Osteoblast (primary cell): ENCODE measurements around the gene RIMS1. TPM values are rescaled to one million over a fixed set of nuclear protein-coding genes. Genes with fewer than 3 reads are reported as not detected.
A peak's percentile ranks its signal among the peaks of the same experiment; 100 is the strongest.
"Not testable (repeated sequence)": the region's sequence is repeated elsewhere in the genome, so short reads cannot be mapped to it uniquely, and the experiment has no call there.

Experiments
- DNase-seq: peaks from one replicate; pipeline ENCODE4 v3.0.0; 2011; ENCODE audit warnings: low spot score, mixed read lengths; ENCODE audit not compliant: insufficient read length; ENCODE audit errors: missing footprints
- H2AFZ ChIP-seq: 2 replicates; pipeline ENCODE4 v1.6.0; 2011; ENCODE audit warnings: mild to moderate bottlenecking, low read length
- H3K27ac ChIP-seq: 2 replicates; pipeline ENCODE4 v1.5.1; 2011; ENCODE audit warnings: mild to moderate bottlenecking, low read depth, low read length, moderate library complexity
- H3K27me3 ChIP-seq: 2 replicates; pipeline ENCODE4 v1.6.0; 2012; ENCODE audit warnings: mild to moderate bottlenecking, control low read depth, inconsistent platforms, low read length, moderate library complexity; ENCODE audit not compliant: insufficient read depth
- H3K36me3 ChIP-seq: 2 replicates; pipeline ENCODE4 v1.5.1; 2011; ENCODE audit warnings: mild to moderate bottlenecking, low read length, control low read depth, moderate library complexity; ENCODE audit not compliant: insufficient read depth
- H3K4me1 ChIP-seq: 2 replicates; pipeline ENCODE4 v1.5.1; 2011; ENCODE audit warnings: mild to moderate bottlenecking, low read length, control low read depth, moderate library complexity; ENCODE audit not compliant: insufficient read depth
- H3K4me2 ChIP-seq: 2 replicates; pipeline ENCODE4 v1.6.0; 2011; ENCODE audit warnings: mild to moderate bottlenecking, low read length; ENCODE audit not compliant: insufficient read depth
- H3K4me3 ChIP-seq: fragments of 200-600 bp; sonication (generic); 3 replicates; pipeline ENCODE4 v1.5.1; 2012; ENCODE audit warnings: mild to moderate bottlenecking, low read length, inconsistent platforms; ENCODE audit not compliant: insufficient read depth
- H3K79me2 ChIP-seq: 2 replicates; pipeline ENCODE4 v1.6.0; 2012; ENCODE audit warnings: mild to moderate bottlenecking, low read length, control low read depth, inconsistent platforms; ENCODE audit not compliant: insufficient read depth
- H3K9me3 ChIP-seq: 2 replicates; pipeline ENCODE4 v1.5.1; 2011; ENCODE audit warnings: low read depth, low read length, control low read depth
- H4K20me1 ChIP-seq: 2 replicates; pipeline ENCODE4 v1.6.0; 2012; ENCODE audit warnings: mild to moderate bottlenecking, low read length, control low read depth; ENCODE audit not compliant: insufficient read depth
- CTCF ChIP-seq: IDR thresholded peaks from 2 replicates; pipeline ENCODE4 v1.5.1; 2011; ENCODE audit warnings: mild to moderate bottlenecking, low read depth, low read length, moderate library complexity; ENCODE audit errors: extremely low read depth
- total RNA-seq: library from RNA; depleted of rRNA; stranded (reverse); fragments of >200 nt; gene quantifications from 2 replicates; pipeline ENCODE4 v1.2.3, GENCODE V29; 2012

RIMS1 gene
- total RNA-seq, 1 donor = 13.4 TPM

DNA sequence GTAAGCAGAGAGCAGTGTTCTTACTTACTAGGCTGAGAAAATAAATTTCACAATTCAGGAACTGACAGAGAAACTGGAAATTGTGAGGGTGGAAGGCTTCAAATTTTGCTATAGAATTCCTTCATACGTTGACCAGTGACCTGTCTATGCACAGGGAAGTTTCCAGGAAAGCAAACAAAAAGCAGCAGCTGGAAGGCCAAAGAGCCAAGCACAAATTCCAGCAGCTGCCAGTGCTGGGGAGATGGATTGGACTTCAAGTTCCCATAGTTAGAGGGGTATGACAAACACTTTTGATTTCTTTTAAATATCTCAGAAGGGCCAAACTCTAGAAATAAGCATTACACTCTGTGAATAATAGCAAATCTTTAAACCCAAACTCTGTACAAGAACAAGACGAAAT lies 436.4 kb downstream of the RIMS1 start:
- TF ChIP-seq CTCF = no peak
- H3K79me2 ChIP-seq = no peaks in the 10 kb centered on the region
- DNase-seq = no peak
- H3K27ac ChIP-seq = no peak overlapping the region
- H4K20me1 ChIP-seq = no peaks in the 10 kb centered on the region
- peak overlapping the region; percentile 32 for H2AFZ ChIP-seq
- H3K4me1 ChIP-seq = peaks cover 5% of the 10 kb centered on the region
- H3K27me3 ChIP-seq = no peaks in the 10 kb centered on the region
- no peaks in the 10 kb centered on the region for H3K9me3 ChIP-seq
- no peak overlapping the region for H3K4me2 ChIP-seq
- H3K36me3 ChIP-seq = no peaks in the 10 kb centered on the region
- no peak overlapping the region for H3K4me3 ChIP-seq

DNA sequence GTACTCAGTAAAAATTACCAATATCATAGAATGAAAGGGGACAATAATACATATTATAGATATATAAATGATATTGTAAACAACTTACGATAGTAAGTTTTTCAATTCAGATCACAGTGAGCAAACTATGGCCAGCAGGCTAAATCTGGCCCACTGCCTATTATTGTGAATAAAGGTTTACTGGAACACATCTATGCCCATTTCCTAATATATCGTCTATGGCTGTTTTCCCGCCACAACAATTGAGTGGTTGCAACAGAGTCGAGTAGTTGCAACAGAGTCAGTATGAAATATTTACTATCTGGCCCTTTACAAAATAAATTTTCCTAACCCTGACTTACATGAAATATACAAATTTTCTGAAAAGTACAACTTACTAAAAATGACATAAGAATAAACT lies 438.2 kb downstream of the RIMS1 start:
- no peak for DNase-seq
- no peak for TF ChIP-seq CTCF
- no peaks in the 10 kb centered on the region for H4K20me1 ChIP-seq
- H2AFZ ChIP-seq = no peak overlapping the region
- H3K9me3 ChIP-seq = no peaks in the 10 kb centered on the region
- no peaks in the 10 kb centered on the region for H3K36me3 ChIP-seq
- no peaks in the 10 kb centered on the region for H3K27me3 ChIP-seq
- no peak overlapping the region for H3K4me2 ChIP-seq
- no peaks in the 10 kb centered on the region for H3K79me2 ChIP-seq
- peaks cover 5% of the 10 kb centered on the region for H3K4me1 ChIP-seq
- H3K4me3 ChIP-seq = no peak overlapping the region
- no peak overlapping the region for H3K27ac ChIP-seq

- DNase-seq = no peak
- no peak overlapping the region for H3K4me3 ChIP-seq
These were observed 442.4 kb downstream of the RIMS1 start for GRCh38 chr6:72328775-72329174.

DNA sequence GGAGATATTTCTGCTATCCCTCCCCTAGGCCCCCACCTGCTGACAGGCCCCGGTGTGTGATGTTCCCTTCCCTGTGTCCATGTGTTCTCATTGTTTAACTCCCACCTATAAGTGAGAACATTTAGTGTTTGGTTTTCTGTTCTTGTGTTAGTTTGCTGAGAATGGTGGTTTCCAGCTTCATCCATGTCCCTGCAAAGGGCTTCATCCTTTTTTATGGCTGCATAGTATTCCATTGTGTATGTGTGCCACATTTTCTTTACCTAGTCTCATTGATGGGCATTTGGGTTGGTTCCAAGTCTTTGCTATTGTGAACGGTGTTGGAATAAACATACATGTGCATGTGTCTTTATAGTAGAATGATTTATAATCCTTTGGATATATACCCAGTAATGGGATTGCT lies 448.9 kb downstream of the RIMS1 start:
- H3K4me1 ChIP-seq, H3K9me3 ChIP-seq, DNase-seq, H3K36me3 ChIP-seq, H3K27me3 ChIP-seq, H3K27ac ChIP-seq, H3K4me2 ChIP-seq, H4K20me1 ChIP-seq, H2AFZ ChIP-seq, H3K4me3 ChIP-seq, H3K79me2 ChIP-seq: not testable (repeated sequence)

More at GRCh38 chr6:72328775-72329174, 442.4 kb downstream of the RIMS1 start:
- no peaks in the 10 kb centered on the region for H3K79me2 ChIP-seq
- H4K20me1 ChIP-seq = no peaks in the 10 kb centered on the region
- TF ChIP-seq CTCF = no peak
- no peak overlapping the region for H3K27ac ChIP-seq
- H3K9me3 ChIP-seq = no peaks in the 10 kb centered on the region
- no peaks in the 10 kb centered on the region for H3K27me3 ChIP-seq
- no peak overlapping the region for H2AFZ ChIP-seq
- H3K4me1 ChIP-seq = no peaks in the 10 kb centered on the region
- no peak overlapping the region for H3K4me2 ChIP-seq
- no peaks in the 10 kb centered on the region for H3K36me3 ChIP-seq
